Body of pancreas (tissue), 4 donors: Measurements from ENCODE around the gene MED26.

Experiments used
- POLR2A ChIP-seq, 3 donors: fragments of 450-650 bp; IDR thresholded peaks; one replicate each; pipeline ENCODE4 v1.6.1; 2016; ENCODE audit warnings: antibody characterized with exemption in 3 of 3, mild to moderate bottlenecking in 2 of 3
- TF ChIP-seq, protein P1 (sequence below), 7 experiments: fragments of 450-650 bp in 4 of 7; fragments of 200-600 bp in 3 of 7; sonication (generic) in 3 of 7; IDR thresholded peaks; one replicate each; pipeline ENCODE4 v1.5.1; 2016 to 2019; ENCODE audit warnings: antibody characterized with exemption in 7 of 7

DNA sequence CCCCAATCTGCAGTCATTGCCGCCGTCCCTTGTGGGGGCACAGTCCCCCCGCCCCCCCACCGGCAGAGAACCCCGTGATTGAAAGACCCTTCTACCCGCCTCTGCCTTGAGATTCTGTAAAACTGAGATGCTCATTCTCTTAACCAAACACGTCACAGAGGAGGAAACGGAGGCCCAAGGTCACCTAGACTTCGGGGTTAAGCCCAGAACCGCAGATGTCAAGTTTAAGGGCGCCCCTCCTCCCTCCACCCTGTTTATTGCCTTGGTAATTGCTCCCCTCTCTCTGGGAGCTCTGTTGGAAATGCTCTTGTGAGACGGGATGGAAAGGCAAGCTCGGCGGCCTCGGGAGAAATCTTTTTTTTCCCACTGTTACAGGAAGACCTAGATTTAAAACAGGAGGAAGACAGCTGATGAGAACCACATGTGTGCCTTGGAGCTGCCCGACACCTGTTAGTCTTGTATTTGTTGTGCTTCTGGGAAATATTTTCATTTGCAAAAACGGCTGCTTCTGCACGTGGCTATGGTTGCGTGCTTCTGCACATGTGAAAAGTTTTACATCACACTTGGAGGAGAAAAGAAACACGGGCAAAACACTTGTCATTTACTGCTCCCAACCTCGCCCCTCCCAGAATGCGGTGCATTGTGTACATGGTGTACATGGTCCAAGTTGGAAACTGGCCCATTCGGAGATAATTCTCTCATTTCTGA, 1.1 kb upstream of the MED26 start:
- no peak for TF ChIP-seq POLR2A (IDR thresholded peaks at IDR 0.05)
- TF ChIP-seq, protein P1, sequence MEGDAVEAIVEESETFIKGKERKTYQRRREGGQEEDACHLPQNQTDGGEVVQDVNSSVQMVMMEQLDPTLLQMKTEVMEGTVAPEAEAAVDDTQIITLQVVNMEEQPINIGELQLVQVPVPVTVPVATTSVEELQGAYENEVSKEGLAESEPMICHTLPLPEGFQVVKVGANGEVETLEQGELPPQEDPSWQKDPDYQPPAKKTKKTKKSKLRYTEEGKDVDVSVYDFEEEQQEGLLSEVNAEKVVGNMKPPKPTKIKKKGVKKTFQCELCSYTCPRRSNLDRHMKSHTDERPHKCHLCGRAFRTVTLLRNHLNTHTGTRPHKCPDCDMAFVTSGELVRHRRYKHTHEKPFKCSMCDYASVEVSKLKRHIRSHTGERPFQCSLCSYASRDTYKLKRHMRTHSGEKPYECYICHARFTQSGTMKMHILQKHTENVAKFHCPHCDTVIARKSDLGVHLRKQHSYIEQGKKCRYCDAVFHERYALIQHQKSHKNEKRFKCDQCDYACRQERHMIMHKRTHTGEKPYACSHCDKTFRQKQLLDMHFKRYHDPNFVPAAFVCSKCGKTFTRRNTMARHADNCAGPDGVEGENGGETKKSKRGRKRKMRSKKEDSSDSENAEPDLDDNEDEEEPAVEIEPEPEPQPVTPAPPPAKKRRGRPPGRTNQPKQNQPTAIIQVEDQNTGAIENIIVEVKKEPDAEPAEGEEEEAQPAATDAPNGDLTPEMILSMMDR (IDR thresholded peaks at IDR 0.05), result no peak
